ENCODE data around the gene LIMCH1. TPM values are rescaled to one million over a fixed set of nuclear protein-coding genes. Genes with fewer than 3 reads are reported as not detected.

Gene LIMCH1
- total RNA-seq, 1 experiment from 2014 or later = 19.7 TPM

DNA sequence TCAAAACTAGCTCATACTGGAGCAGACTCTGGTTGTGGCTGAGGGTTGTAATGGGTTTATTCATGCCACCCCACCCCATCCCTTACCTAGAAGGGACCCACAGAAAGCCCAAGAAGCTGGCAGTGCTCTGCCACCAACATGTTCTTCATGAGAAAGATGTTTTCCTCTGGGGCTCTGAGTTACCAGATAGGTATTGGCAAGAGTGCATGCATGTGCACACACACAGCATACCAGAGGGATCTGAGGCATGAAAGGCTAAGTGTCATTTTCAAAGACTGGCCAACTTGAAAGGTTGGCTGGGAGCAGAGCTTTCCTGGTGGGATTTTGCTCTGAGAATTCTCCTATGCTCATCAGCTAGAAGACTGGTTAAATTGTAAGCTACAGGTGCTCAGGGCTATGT, 145.4 kb downstream of the LIMCH1 start:
- no peak for TF ChIP-seq EZH2 (IDR thresholded peaks at IDR 0.05; ENCODE audit: low read length, unreplicated experiment)
- no peak for TF ChIP-seq EZH2phosphoT487 (IDR thresholded peaks at IDR 0.05; ENCODE audit: borderline replicate concordance, low read length)
- TF ChIP-seq, protein P1, sequence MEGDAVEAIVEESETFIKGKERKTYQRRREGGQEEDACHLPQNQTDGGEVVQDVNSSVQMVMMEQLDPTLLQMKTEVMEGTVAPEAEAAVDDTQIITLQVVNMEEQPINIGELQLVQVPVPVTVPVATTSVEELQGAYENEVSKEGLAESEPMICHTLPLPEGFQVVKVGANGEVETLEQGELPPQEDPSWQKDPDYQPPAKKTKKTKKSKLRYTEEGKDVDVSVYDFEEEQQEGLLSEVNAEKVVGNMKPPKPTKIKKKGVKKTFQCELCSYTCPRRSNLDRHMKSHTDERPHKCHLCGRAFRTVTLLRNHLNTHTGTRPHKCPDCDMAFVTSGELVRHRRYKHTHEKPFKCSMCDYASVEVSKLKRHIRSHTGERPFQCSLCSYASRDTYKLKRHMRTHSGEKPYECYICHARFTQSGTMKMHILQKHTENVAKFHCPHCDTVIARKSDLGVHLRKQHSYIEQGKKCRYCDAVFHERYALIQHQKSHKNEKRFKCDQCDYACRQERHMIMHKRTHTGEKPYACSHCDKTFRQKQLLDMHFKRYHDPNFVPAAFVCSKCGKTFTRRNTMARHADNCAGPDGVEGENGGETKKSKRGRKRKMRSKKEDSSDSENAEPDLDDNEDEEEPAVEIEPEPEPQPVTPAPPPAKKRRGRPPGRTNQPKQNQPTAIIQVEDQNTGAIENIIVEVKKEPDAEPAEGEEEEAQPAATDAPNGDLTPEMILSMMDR (conservative IDR thresholded peaks at IDR 0.05; ENCODE audit: low read depth, low read length) = no peak
- no peaks in the 10 kb centered on the region for H3K9me2 ChIP-seq (replicated peaks; ENCODE audit: low read length)
- H2AFZ ChIP-seq (ENCODE audit: low read length) = no peak overlapping the region
- BruUV-seq (replicated peaks) = no TSS peak
- no peaks in the 10 kb centered on the region for H3K4me1 ChIP-seq (ENCODE audit: insufficient read depth, low read length)
- H3K4me3 ChIP-seq (ENCODE audit: low read length) = no peak overlapping the region
- no peak for DNase-seq
- H3K27ac ChIP-seq (ENCODE audit: low read length) = no peak overlapping the region
- intact Hi-C loops (cut with micrococcal nuclease) = no loop called here
- H3K4me2 ChIP-seq (ENCODE audit: low read length) = no peak overlapping the region
- ChIA-PET CTCF (no interaction called here), POLR2A (ENCODE audit: unreplicated experiment) (no interaction called here)
- H3K79me2 ChIP-seq (ENCODE audit: low read length) = no peaks in the 10 kb centered on the region
- no peaks in the 10 kb centered on the region for H3K9me3 ChIP-seq (ENCODE audit: low read length)
- no peaks in the 10 kb centered on the region for H3K27me3 ChIP-seq (ENCODE audit: low read length)
- H4K20me1 ChIP-seq (ENCODE audit: low read length) = no peaks in the 10 kb centered on the region
- H3K9ac ChIP-seq (ENCODE audit: low read length) = no peak overlapping the region
- ATAC-seq = no peak
- H3F3A ChIP-seq (ENCODE audit: low read length, unreplicated experiment) = no peaks in the 10 kb centered on the region
- H3K36me3 ChIP-seq (ENCODE audit: low read depth, low read length) = no peaks in the 10 kb centered on the region; the same call in 1 of the 2 replicates

GRCh38 chr4:41686893-41687292, 148.9 kb downstream of the LIMCH1 start:
- H3K4me1 ChIP-seq (ENCODE audit: insufficient read depth, low read length) = no peaks in the 10 kb centered on the region
- H3K27me3 ChIP-seq (ENCODE audit: low read length) = no peaks in the 10 kb centered on the region
- H3K9me3 ChIP-seq (ENCODE audit: low read length) = no peaks in the 10 kb centered on the region
- H3K27ac ChIP-seq (ENCODE audit: low read length) = no peak overlapping the region
- no peak overlapping the region for H3K4me2 ChIP-seq (ENCODE audit: low read length)
- intact Hi-C loops (cut with micrococcal nuclease) = no loop called here
- no peak for DNase-seq
- TF ChIP-seq, protein P1 (conservative IDR thresholded peaks at IDR 0.05; ENCODE audit: low read depth, low read length) = no peak
- TF ChIP-seq EZH2 (IDR thresholded peaks at IDR 0.05; ENCODE audit: low read length, unreplicated experiment) (no peak), EZH2phosphoT487 (IDR thresholded peaks at IDR 0.05; ENCODE audit: borderline replicate concordance, low read length) (no peak)
- ChIA-PET CTCF (no interaction called here), POLR2A (ENCODE audit: unreplicated experiment) (interaction anchor here (0.6 kb wide), 1 partner anchor 520 kb away, joined by 3 read pairs; no protein-coding TSS in a partner anchor)
- no peak overlapping the region for H2AFZ ChIP-seq (ENCODE audit: low read length)
- no peaks in the 10 kb centered on the region for H3K79me2 ChIP-seq (ENCODE audit: low read length)
- BruUV-seq (replicated peaks) = no TSS peak
- no peaks in the 10 kb centered on the region for H3F3A ChIP-seq (ENCODE audit: low read length, unreplicated experiment)
- H3K4me3 ChIP-seq (ENCODE audit: low read length) = no peak overlapping the region
- H3K9ac ChIP-seq (ENCODE audit: low read length) = no peak overlapping the region
- H3K36me3 ChIP-seq (ENCODE audit: low read depth, low read length) = no peaks in the 10 kb centered on the region; the same call in 1 of the 2 replicates
- no peaks in the 10 kb centered on the region for H4K20me1 ChIP-seq (ENCODE audit: low read length)
- ATAC-seq = no peak
- no peaks in the 10 kb centered on the region for H3K9me2 ChIP-seq (replicated peaks; ENCODE audit: low read length)

- Histone ChIP-seq H3F3A (ENCODE audit: low read length, unreplicated experiment) (no peaks in the 10 kb centered on the region), H3K4me2 (ENCODE audit: low read length) (no peak overlapping the region), H3K36me3 (ENCODE audit: low read depth, low read length) (no peaks in the 10 kb centered on the region; the same call in 1 of the 2 replicates), H3K4me3 (ENCODE audit: low read length) (no peak overlapping the region), H3K9ac (ENCODE audit: low read length) (no peak overlapping the region), H3K27ac (ENCODE audit: low read length) (no peak overlapping the region), H2AFZ (ENCODE audit: low read length) (no peak overlapping the region), H3K9me2 (replicated peaks; ENCODE audit: low read length) (no peaks in the 10 kb centered on the region), H3K4me1 (ENCODE audit: insufficient read depth, low read length) (no peaks in the 10 kb centered on the region), H3K9me3 (ENCODE audit: low read length) (no peaks in the 10 kb centered on the region), H3K79me2 (ENCODE audit: low read length) (no peaks in the 10 kb centered on the region), H4K20me1 (ENCODE audit: low read length) (no peaks in the 10 kb centered on the region), H3K27me3 (ENCODE audit: low read length) (no peaks in the 10 kb centered on the region)
- CTCF ChIA-PET = no interaction called here
- intact Hi-C loops (cut with micrococcal nuclease) = no loop called here
- TF ChIP-seq EZH2phosphoT487 (IDR thresholded peaks at IDR 0.05; ENCODE audit: borderline replicate concordance, low read length) (no peak), EZH2 (IDR thresholded peaks at IDR 0.05; ENCODE audit: low read length, unreplicated experiment) (no peak)
- TF ChIP-seq, protein P1 (conservative IDR thresholded peaks at IDR 0.05; ENCODE audit: low read depth, low read length) = no peak
- POLR2A ChIA-PET (ENCODE audit: unreplicated experiment) = no interaction called here
- no peak for DNase-seq
- ATAC-seq = no peak
- BruUV-seq (replicated peaks) = no TSS peak
Measured at GRCh38 chr4:41687971-41688370, 150.0 kb downstream of the LIMCH1 start.

Measured in PC-3 (cell line).